ENCODE results near the gene UBLCP1.

DNA sequence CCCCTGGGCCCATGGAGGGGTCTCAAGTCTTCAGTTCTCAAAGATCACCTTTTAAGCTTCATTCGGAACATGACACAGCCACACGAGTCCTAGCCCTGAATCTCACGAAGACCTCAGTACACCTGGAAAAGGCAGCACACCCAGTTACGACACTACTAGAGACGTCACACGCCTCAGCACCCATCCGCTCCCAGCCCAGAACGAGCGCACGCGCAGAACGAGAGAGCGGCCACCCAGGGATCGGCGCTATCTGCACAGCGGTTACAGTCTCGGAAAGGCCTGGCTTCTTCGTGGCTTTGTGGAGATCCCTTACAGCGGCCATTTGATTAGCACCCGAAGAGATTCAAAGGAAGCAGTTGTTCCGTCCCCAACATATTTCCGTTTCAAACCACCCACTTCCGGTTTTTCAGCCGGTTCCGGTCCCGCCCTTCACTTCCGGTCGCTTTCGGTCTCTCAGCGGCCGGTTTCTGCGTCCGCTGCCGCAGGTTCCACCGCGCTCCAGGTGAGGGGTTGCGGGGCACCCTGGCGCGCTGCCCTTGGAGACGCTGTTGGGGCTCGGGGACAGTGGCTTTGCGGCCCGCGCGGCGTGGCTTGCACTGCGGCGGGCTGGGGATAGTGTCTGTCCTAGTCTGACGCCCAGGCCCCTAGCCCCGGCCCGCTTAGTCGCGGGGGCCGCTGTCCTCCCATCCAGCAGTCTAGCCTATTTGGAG is at the start of gene UBLCP1:
- TF ChIP-seq RAD21 (IDR thresholded peaks at IDR 0.05) (peak; percentile 26 to 49), TAF1 (conservative IDR thresholded peaks at IDR 0.05) (no peak)
- TF ChIP-seq, protein P1, sequence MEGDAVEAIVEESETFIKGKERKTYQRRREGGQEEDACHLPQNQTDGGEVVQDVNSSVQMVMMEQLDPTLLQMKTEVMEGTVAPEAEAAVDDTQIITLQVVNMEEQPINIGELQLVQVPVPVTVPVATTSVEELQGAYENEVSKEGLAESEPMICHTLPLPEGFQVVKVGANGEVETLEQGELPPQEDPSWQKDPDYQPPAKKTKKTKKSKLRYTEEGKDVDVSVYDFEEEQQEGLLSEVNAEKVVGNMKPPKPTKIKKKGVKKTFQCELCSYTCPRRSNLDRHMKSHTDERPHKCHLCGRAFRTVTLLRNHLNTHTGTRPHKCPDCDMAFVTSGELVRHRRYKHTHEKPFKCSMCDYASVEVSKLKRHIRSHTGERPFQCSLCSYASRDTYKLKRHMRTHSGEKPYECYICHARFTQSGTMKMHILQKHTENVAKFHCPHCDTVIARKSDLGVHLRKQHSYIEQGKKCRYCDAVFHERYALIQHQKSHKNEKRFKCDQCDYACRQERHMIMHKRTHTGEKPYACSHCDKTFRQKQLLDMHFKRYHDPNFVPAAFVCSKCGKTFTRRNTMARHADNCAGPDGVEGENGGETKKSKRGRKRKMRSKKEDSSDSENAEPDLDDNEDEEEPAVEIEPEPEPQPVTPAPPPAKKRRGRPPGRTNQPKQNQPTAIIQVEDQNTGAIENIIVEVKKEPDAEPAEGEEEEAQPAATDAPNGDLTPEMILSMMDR (IDR thresholded peaks at IDR 0.05; ENCODE audit: low read depth, low read length, missing input control) = no peak
- TF ChIP-seq, protein P2, sequence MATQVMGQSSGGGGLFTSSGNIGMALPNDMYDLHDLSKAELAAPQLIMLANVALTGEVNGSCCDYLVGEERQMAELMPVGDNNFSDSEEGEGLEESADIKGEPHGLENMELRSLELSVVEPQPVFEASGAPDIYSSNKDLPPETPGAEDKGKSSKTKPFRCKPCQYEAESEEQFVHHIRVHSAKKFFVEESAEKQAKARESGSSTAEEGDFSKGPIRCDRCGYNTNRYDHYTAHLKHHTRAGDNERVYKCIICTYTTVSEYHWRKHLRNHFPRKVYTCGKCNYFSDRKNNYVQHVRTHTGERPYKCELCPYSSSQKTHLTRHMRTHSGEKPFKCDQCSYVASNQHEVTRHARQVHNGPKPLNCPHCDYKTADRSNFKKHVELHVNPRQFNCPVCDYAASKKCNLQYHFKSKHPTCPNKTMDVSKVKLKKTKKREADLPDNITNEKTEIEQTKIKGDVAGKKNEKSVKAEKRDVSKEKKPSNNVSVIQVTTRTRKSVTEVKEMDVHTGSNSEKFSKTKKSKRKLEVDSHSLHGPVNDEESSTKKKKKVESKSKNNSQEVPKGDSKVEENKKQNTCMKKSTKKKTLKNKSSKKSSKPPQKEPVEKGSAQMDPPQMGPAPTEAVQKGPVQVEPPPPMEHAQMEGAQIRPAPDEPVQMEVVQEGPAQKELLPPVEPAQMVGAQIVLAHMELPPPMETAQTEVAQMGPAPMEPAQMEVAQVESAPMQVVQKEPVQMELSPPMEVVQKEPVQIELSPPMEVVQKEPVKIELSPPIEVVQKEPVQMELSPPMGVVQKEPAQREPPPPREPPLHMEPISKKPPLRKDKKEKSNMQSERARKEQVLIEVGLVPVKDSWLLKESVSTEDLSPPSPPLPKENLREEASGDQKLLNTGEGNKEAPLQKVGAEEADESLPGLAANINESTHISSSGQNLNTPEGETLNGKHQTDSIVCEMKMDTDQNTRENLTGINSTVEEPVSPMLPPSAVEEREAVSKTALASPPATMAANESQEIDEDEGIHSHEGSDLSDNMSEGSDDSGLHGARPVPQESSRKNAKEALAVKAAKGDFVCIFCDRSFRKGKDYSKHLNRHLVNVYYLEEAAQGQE (IDR thresholded peaks at IDR 0.05) = peak; percentile 10
- TF ChIP-seq, protein P3, sequence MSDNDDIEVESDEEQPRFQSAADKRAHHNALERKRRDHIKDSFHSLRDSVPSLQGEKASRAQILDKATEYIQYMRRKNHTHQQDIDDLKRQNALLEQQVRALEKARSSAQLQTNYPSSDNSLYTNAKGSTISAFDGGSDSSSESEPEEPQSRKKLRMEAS (IDR thresholded peaks at IDR 0.05) = peak; percentile 68
